Liver (tissue), 9 donors: ENCODE measurements around the gene MYH14. TPM values are rescaled to one million over a fixed set of nuclear protein-coding genes. Genes with fewer than 3 reads are reported as not detected.

Experiments used
- DNase-seq: peaks from one replicate; pipeline ENCODE4 v3.0.0-alpha.2; 2017; ENCODE audit warnings: low spot score
- H3K27ac ChIP-seq, 2 donors: one replicate each; pipeline ENCODE4 v1.7.0; 2013; ENCODE audit warnings: inconsistent platforms in 2 of 2, low read length in 2 of 2, control low read depth in 1 of 2, low read depth in 1 of 2, mild to moderate bottlenecking in 1 of 2
- H3K27me3 ChIP-seq, 4 donors: one replicate each; pipeline versions ENCODE4 v1.6.1 to v1.7.0; 2013; ENCODE audit warnings: low read length in 3 of 4, inconsistent platforms in 1 of 4, mild to moderate bottlenecking in 1 of 4, moderate library complexity in 1 of 4; ENCODE audit not compliant: control insufficient read depth in 4 of 4, insufficient read depth in 4 of 4
- H3K36me3 ChIP-seq, 4 donors: one replicate each; pipeline versions ENCODE4 v1.6.1 to v1.7.0; 2013; ENCODE audit warnings: low read length in 3 of 4, mild to moderate bottlenecking in 3 of 4, low read depth in 1 of 4, moderate library complexity in 1 of 4; ENCODE audit not compliant: control insufficient read depth in 4 of 4, insufficient read depth in 3 of 4
- H3K4me1 ChIP-seq, 4 donors: one replicate each; pipeline versions ENCODE4 v1.6.1 to v1.7.0; 2013; ENCODE audit warnings: low read length in 3 of 4, mild to moderate bottlenecking in 3 of 4, moderate library complexity in 1 of 4; ENCODE audit not compliant: control insufficient read depth in 4 of 4, insufficient read depth in 4 of 4
- H3K4me3 ChIP-seq, 3 donors: one replicate each; pipeline versions ENCODE4 v1.6.1 to v1.7.0; 2013; ENCODE audit warnings: low read length in 3 of 3, control low read depth in 1 of 3, low read depth in 1 of 3, mild to moderate bottlenecking in 1 of 3
- H3K9ac ChIP-seq, 2 donors: one replicate each; pipeline ENCODE4 v1.7.0; 2013; ENCODE audit warnings: low read length in 2 of 2, mild to moderate bottlenecking in 2 of 2, moderate library complexity in 2 of 2, control low read depth in 1 of 2, low read depth in 1 of 2
- H3K9me3 ChIP-seq, 4 donors: one replicate each; pipeline versions ENCODE4 v1.6.1 to v1.7.0; 2013; ENCODE audit warnings: low read length in 3 of 4; ENCODE audit not compliant: control insufficient read depth in 4 of 4
- CTCF ChIP-seq: fragments of 150-350 bp; IDR thresholded peaks from 2 replicates; pipeline ENCODE4 v1.5.1; 2017; ENCODE audit warnings: improper control_type of control experiment, low read depth, low read length; ENCODE audit not compliant: missing input control
- EGR1 ChIP-seq, 2 donors: IDR thresholded peaks; 2 replicates each; pipeline ENCODE4 v1.6.1; 2016 to 2018; ENCODE audit warnings: antibody characterized with exemption in 2 of 2, low read depth in 2 of 2
- HNF4G ChIP-seq: IDR thresholded peaks from 2 replicates; pipeline ENCODE4 v1.6.1; 2016; ENCODE audit warnings: antibody characterized with exemption
- NR2F2 ChIP-seq: IDR thresholded peaks from 2 replicates; pipeline ENCODE4 v1.6.1; 2016; ENCODE audit warnings: antibody characterized with exemption
- REST ChIP-seq: IDR thresholded peaks from 2 replicates; pipeline ENCODE4 v1.6.1; 2016; ENCODE audit warnings: antibody characterized with exemption, mild to moderate bottlenecking
- SP1 ChIP-seq: IDR thresholded peaks from 2 replicates; pipeline ENCODE4 v1.6.1; 2018; ENCODE audit warnings: antibody characterized with exemption, mild to moderate bottlenecking
- YY1 ChIP-seq: IDR thresholded peaks from 2 replicates; pipeline ENCODE4 v1.6.1; 2016; ENCODE audit warnings: antibody characterized with exemption, mild to moderate bottlenecking
- ZBTB33 ChIP-seq: IDR thresholded peaks from 2 replicates; pipeline ENCODE4 v1.6.1; 2016; ENCODE audit warnings: antibody characterized with exemption
- WGBS: extraction: QIAGEN DNeasy Blood & Tissue Kit; methylation state at CpG from one replicate; pipeline ENCODE4 v1.1.7; 2013; 5-methylcytosine and 5-hydroxymethylcytosine counted together
- polyA plus RNA-seq, 2 donors: library from polyadenylated mRNA; stranded (reverse) in 1 of 2; unstranded in 1 of 2; fragments of 200-250 nt in 1 of 2; fragments of >200 nt in 1 of 2; fragmentation: Nextera tagmentation in 1 of 2; extraction: Ambion mirVana in 1 of 2; gene quantifications; one replicate each; pipeline versions ENCODE4 v1.2.1 to v1.2.3, GENCODE V29; 2013 to 2015
- total RNA-seq, 2 donors: library from RNA; depleted of rRNA; stranded (reverse); fragments of >200 nt; gene quantifications; one replicate each; pipeline ENCODE4 v1.2.3, GENCODE V29; 2014
- TF ChIP-seq, protein P1 (sequence below): IDR thresholded peaks from 2 replicates; pipeline ENCODE4 v1.6.1; 2016; ENCODE audit warnings: antibody characterized with exemption
- TF ChIP-seq, protein P2 (sequence below): IDR thresholded peaks from 2 replicates; pipeline ENCODE4 v1.6.1; 2016; ENCODE audit warnings: antibody characterized with exemption
- donor health status: healthy.
- donor health status: healthy.
- donor health status: healthy.
- donor health status: healthy.
- donor health status: healthy.

The MYH14 gene
- total and polyA plus RNA-seq, 4 donors = 12.4 to 37.5 (median 25.5) TPM

DNA sequence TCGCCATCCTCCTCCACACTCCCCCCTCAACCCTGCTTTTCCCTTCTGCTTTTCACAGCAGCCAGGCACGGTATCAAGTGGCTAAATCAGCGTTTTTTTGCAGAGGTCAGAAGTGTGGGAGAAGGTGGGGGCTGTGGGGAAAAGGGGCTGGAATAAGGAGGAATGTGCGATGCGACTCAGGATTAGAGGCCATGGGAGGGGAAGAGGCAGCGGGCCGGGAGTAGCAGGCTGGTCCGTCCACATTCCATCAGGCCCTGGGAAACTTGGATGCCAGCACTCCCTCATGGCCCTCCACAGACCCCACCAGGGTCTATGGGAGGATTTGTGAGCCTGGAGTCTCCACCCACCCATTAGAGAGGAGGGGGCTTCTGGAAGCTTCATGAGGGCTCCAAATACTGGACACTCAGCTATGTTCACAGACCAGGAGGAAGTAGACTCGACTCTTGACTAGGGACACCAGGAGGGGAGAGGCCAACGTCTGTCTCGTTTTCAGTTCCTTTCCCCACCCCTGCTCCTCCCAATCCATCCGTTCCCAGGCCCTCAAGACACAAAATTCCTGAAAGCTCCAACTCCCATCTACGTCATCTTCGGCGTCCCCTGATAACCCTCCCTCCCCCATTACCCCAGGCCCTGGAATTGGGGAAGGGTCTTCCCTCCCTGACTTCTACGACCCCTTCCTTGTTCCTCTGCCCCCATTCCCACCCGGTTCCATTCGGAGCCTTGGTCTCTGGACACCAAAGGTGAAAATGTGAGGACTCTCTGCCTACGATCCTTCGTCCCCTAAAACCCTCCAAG, 129.0 kb downstream of the MYH14 start:
- Histone ChIP-seq H3K4me1 (peaks cover 13 to 49% (median 31%) of the 10 kb centered on the region in 4 donors), H3K27ac (peak overlapping the region; percentile 74 to 77), H3K27me3 (no peaks in the 10 kb centered on the region), H3K9ac (no peak overlapping the region), H3K9me3 (no peaks in the 10 kb centered on the region), H3K36me3 (no peaks in the 10 kb centered on the region), H3K4me3 (peak overlapping the region in 1 of 3 donors; percentile 48)
- DNase-seq = no peak
- TF ChIP-seq NR2F2 = peak; percentile 5
- no peak for TF ChIP-seq ZBTB33
- no peak for TF ChIP-seq YY1
- 38% methylated on average over 20 of the region's 20 CpGs for WGBS

DNA sequence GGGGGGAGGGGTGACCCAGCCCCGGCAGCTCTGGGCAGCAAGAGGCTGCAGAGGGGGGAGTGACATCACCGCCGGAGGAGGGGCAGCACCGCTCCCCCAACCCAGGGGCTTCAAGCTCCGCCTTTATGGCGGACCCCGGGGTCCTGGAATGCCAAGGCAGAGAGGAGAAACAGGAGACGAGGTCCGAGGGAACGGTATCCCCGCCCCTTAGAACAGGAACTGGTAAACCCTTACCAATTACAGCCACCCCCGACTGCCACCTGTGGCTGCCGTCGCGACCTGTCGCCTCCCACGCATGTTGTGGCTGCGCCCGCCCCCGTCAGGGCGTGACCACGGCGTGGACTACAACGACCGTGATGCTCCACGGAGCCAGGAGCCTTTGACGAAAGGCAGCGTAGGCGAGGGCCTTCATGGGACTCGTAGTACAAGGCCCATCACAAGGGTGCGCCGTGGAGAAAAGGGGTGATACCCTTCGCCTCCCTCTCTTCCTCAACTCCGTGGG, 129.9 kb downstream of the MYH14 start:
- DNase-seq = peak; percentile 84
- H3K36me3 ChIP-seq = no peaks in the 10 kb centered on the region
- 2% methylated on average over 34 of the region's 34 CpGs for WGBS
- H3K4me1 ChIP-seq = peaks cover 13 to 45% (median 27%) of the 10 kb centered on the region in 4 donors
- H3K9me3 ChIP-seq = no peaks in the 10 kb centered on the region
- peak overlapping the region; percentile 58 to 66 for H3K9ac ChIP-seq
- peak overlapping the region; percentile 48 to 95 (median 65) for H3K4me3 ChIP-seq
- H3K27me3 ChIP-seq = no peaks in the 10 kb centered on the region
- H3K27ac ChIP-seq = peak overlapping the region; percentile 74 to 77
- peak; percentile 41 for TF ChIP-seq SP1
- peak; percentile 98 to 99 for TF ChIP-seq EGR1 (IDR thresholded peaks at IDR 0.05; ENCODE audit: low read depth in 2 of 2)
- no peak for TF ChIP-seq CTCF
- peak; percentile 57 for TF ChIP-seq YY1
- TF ChIP-seq HNF4G = no peak

DNA sequence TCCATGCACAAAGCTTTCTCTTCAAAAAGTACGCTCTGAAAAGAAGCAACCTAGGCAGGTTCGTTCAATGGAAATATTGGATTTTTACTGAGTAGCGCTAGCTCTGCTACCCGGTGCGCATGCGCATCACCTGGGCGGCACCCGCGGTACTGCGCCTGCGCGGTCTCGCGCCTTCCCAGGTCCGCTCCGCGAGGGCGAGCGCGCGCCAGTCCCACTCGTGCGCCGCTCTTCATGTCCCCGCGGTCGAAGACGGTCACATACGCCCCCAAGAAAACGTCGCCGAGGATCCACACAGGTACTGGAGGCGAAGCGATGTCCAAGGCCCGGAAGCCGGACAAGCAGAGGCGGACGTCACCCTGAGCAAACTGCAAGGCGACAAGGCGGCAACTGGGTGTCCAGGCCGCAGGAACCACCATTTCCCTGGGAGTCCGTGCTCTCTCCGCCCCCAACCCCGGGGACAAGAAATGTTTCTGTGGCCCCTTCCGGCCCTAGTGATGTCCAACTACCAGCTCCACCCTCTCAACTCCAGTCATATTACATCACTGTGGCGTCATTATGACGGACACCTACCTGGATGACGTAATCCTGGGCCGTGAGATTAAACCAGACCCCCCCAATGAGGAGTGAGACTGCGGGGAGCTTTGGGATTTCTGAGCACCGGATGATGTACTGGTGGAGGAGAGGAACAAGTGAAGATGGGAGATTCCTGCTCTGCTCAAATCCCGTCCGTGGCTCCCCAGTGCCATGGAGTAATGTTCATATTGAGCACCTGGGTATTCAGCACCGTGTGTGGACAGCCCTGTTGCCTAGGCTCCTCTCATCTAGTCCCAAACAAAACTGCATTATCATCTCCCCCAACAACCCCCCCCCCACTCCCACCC, 130.6 kb downstream of the MYH14 start:
- Histone ChIP-seq H3K27ac (peak overlapping the region; percentile 74 to 77), H3K4me3 (peak overlapping the region; percentile 48 to 95 (median 65)), H3K36me3 (no peaks in the 10 kb centered on the region), H3K9me3 (no peaks in the 10 kb centered on the region), H3K27me3 (no peaks in the 10 kb centered on the region), H3K4me1 (peaks cover 13 to 41% (median 24%) of the 10 kb centered on the region in 4 donors), H3K9ac (peak overlapping the region; percentile 58 to 66)
- TF ChIP-seq, protein P1, sequence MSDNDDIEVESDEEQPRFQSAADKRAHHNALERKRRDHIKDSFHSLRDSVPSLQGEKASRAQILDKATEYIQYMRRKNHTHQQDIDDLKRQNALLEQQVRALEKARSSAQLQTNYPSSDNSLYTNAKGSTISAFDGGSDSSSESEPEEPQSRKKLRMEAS = peak; percentile 64
- TF ChIP-seq NR2F2 (no peak), REST (peak; percentile 67), CTCF (no peak)
- TF ChIP-seq, protein P2, sequence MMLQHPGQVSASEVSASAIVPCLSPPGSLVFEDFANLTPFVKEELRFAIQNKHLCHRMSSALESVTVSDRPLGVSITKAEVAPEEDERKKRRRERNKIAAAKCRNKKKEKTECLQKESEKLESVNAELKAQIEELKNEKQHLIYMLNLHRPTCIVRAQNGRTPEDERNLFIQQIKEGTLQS = peak; percentile 30
- peak; percentile 86 for DNase-seq
- WGBS = 11% methylated on average over 54 of the region's 54 CpGs
